HG02642 (cell line): Measurements from ENCODE around the gene CD109.
A peak's percentile ranks its signal among the peaks of the same experiment; 100 is the strongest.
"Not testable (repeated sequence)": the region's sequence is repeated elsewhere in the genome, so short reads cannot be mapped to it uniquely, and the experiment has no call there.

Source experiments
- ATAC-seq: cut with Tn5 transposase; IDR thresholded peaks from one replicate; pipeline ENCODE4 v1.9.1; 2021; ENCODE audit warnings: mild to moderate bottlenecking; ENCODE audit not compliant: unreplicated experiment, poor library complexity

Gene CD109

DNA sequence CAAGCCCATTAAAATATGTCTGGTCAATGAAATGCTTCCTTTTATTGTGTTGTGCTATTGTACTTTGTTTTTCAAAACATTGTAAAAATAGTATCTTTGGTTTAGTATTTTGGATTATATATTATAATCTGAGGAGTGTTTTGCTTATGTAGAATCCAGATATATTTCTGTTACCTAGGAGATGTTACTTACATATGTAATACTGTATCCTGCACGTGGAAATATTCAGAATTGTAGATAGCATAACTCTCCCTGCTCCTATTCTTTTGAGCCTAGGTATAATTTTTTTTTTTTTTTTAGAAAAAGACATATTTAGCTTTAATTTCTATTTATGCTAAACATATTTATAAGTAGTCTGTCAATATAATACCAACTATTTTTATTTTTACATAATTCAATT, 130.6 kb downstream of the CD109 start:
- ATAC-seq: no peak

DNA sequence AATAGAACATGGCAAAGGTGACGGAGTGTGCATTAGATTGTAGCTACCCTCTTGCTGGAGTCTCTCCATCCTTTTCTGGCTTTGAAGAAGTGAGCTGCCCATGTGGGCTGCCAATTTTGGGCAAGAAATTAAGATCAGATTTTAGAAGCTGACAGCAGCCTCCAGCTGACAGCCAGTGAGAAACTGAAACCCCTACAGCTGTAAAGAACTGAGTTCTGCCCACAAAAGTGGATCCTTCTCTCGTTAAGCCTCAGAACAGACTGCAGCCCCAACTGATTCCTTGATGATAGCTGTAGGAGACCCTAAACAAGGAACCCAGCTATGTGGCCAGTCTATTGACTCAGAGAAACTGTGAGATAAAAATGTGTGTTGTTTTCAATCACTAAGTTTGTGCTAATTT, 134.1 kb downstream of the CD109 start:
- ATAC-seq: no peak

DNA sequence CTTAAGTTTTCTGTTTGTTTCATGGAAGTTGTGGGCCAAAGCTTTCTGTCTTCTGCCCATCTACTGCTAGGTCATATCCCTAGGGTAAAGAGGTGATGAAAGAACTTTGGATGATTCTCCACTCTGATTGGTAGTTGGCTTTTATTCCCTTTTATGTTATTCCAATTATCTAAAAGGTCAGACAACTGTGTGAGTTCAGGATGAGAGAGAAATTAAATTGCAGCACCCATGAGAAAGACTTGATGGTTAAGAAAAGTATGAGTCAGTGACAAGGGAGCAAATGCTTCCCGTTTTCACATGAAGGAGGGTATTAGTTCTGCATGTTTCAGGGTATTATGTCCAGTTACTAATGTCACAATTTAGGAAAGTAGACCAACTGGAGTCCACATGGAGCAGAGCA, 136.3 kb downstream of the CD109 start:
- ATAC-seq: no peak

DNA sequence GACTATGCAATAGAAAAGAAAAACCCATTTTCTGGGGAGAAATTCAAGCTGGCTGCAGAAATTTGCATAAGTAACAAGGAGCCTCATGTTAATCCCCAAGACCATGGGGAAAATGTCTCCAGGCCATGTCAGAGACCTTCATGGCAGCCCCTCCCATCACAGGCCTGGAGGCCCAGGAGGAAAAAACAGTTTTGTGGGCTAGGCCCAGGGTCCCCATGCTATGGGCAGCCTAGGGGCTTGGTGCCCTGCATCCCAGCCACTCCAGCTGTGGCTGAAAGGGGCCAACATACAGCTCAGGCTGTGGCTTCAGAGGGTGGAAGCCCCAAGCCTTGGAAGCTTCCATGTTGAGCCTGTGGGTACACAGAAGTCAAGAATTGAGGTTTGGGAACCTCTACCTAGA, 148.7 kb downstream of the CD109 start:
- ATAC-seq: not testable (repeated sequence)

DNA sequence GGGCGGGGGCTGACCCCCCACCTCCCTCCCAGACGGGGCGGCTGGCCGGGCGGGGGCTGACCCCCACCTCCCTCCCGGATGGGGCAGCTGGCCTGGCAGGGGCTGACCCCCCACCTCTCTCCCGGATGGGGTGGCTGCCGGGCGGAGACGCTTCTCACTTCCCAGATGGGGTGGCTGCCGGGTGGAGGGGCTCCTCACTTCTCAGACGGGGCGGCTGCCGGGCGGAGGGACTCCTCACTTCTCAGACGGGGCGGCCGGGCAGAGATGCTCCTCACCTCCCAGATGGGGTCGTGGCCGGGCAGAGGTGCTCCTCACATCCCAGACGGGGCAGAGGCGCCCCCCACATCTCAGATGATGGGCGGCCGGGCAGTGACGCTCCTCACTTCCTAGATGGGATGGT, 155.0 kb downstream of the CD109 start:
- not testable (repeated sequence) for ATAC-seq

DNA sequence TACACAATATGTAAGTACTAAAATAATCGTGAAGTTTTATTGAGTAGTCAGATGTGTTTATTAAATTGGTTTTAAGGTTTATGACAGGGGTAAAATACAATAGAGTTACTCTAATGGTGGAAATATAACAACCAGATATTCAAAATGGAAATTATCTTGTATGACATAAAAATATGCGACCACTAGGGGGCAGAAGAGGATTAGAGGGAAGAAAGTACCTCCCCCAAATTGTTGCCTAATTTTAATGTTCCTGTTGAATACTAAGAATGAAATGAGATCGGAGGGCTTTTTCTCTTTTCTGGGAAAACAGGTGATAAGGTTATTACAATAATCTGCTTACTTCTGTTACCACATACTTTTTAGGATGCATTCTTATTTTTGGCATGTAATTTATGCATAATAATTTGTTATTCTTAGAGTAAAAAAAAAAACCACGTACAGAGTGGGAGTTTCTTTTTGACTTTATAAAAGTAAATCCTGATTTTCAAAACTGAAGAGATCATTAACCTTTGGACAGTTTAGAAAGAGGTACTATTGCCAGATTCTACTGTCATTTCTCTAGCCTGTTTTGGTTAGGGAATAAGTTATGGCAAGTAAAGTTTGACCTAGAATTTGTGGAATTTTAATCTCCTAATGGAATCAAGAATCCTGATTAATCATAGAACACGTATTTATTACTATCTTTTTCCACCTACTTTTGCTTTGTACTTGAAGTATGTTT, 159.2 kb downstream of the CD109 start:
- ATAC-seq: no peak

DNA sequence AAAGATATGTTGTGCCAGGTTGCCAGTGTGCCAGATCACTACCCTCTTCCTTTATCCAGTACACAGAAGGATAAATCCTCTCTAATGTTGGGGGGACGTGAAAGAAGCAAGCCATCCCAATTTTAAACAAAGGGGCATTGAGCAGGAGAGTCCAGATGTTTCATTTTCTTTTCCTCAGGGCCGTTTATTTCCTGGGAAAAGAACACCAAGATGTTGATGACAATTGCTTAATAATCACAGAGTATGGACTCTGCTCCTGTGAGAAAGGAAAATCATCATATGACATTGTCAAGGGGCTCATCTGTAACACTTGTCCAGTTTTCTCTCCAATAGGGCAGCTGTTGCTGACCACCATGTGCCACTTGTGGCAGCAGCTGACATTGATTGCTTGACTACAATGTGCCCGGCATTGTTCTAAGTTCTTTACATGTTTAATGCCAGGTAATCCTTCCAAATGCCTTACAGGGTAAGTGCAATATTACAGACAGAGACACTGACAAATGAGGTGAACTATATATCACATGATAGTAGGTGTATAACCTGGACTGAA, 161.4 kb downstream of the CD109 start:
- no peak for ATAC-seq

DNA sequence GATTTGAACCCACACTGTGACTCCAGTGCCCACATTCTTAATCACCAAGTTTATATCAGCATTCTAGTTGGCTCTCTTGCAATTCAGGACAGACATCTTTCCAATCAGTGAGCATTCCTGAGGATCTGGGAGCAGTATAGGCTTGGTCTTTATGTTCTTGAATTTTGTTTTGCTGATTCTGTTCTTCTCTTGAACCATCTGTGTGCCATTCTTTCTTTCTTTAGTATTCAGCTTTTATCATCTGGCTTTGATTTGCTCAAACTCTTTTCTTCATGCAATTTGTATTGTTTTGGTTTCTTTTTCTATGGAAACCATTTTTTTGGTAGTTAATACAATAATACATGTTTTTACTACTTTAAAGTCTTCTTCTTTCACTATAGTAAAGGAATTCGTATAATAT, 162.4 kb downstream of the CD109 start:
- no peak for ATAC-seq

DNA sequence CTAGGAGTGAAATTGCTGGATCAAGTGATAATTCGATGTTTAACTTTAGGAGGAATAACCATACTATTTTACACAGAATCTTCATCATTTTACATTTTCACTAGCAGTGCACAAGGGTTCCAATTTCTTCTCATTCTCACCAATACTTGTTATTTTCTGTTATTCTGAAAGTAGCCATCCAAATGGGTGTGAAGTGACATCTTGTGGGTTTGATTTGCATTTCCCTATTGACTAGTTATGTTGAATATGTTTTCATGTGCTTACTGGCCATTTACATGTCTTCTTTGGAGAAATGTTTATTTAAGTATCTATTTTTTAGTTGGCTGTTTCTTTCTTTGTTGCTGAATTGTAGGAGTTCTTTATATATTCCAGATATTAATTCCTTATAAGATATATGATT, 164.3 kb downstream of the CD109 start:
- ATAC-seq: no peak

DNA sequence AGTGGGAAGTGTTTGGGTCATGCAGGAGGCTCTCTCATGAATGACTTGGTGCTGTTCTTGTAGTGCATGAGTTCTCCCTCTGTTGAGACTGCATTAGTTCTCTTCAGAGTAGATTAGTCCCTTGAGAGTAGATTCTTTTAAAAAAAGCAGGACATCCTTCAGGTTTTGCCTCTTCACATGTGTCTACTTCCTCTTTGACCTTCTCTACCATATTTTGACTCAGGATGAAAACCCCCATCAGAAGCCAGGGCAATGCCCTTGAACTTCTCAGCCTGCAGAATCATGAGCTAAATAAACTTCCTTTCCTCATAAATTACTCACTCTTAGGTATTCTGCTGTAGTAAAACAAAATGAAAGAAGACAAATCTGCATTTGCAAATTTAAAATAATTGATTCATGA, 170.3 kb downstream of the CD109 start:
- peak; percentile 48 for ATAC-seq

DNA sequence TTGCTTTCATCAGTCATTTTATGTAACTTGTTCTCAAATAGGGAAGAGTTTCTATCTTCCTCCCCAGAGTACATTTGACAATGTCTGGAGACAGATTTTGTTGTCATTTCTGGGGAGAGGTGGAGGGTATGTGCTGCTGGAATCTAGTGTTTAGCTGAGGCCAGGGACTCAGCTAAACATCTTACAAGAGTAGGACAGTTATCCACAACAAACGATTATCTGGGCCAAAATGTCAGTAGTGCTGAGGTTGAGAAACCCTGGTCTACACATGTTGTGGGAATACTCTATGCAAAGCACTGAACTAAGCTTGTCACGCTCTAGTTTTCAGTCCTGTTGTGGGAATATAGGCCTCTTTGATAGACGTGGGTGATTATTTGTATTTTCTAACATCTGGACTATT, 171.4 kb downstream of the CD109 start:
- ATAC-seq: no peak

DNA sequence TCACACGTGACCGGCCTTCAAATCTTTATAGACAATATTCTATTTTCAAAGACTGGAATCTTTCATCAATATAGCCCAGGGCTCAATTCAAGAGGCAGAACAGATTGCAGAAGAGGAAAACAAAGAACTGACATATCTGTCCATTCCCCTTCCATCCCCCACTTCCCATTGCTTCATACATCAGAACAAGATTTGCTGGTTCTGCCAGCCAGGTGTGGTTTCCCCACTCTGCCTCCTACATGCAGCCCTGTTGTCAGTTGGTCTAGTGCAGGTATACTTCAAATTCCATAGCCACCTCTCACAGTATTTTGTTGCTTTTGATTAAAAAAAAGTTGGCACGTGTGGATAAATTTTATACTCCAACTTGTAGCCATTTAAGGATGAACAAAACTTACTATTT, 174.9 kb downstream of the CD109 start:
- ATAC-seq: no peak

DNA sequence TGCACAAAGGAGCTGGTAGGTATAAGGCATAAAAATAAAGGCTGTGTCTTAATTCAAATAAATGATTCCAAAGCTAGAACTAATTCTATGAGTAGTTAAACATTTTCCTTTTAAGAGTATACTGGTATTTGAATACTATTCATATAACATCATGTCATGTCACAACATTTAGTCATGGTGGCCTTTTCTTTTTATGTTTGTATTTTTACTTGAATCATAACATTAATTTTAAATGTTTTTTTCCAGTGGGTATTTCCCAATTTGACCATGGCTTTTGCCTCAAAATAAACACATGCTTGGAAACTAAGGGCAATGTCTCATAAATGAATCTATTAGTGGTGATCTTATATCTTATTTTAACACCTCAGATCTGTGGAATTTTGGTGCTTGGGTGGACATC, 177.1 kb downstream of the CD109 start:
- no peak for ATAC-seq
